Parathyroid adenoma (tissue), 2 donors: Measurements from ENCODE around the gene LUC7L2.
"Not testable (repeated sequence)": the region's sequence is repeated elsewhere in the genome, so short reads cannot be mapped to it uniquely, and the experiment has no call there.

Experiments
- H2AFZ ChIP-seq: fragments of 300-600 bp; sonication (generic); one replicate; pipeline ENCODE4 v1.7.0; 2017; ENCODE audit warnings: antibody characterized with exemption, mild to moderate bottlenecking
- H3K27ac ChIP-seq: fragments of 300-600 bp; sonication (generic); one replicate; pipeline ENCODE4 v1.7.0; 2017
- H3K27me3 ChIP-seq: fragments of 300-600 bp; sonication (generic); one replicate; pipeline ENCODE4 v1.7.0; 2017; ENCODE audit warnings: low read length; ENCODE audit not compliant: control insufficient read depth, insufficient read depth
- H3K36me3 ChIP-seq: fragments of 300-600 bp; sonication (generic); one replicate; pipeline ENCODE4 v1.7.0; 2017; ENCODE audit warnings: low read length; ENCODE audit not compliant: control insufficient read depth, insufficient read depth
- H3K4me1 ChIP-seq: fragments of 300-600 bp; sonication (generic); one replicate; pipeline ENCODE4 v1.7.0; 2017; ENCODE audit warnings: control low read depth
- H3K4me2 ChIP-seq: fragments of 300-600 bp; sonication (generic); one replicate; pipeline ENCODE4 v1.7.0; 2017; ENCODE audit warnings: low read length
- H3K4me3 ChIP-seq: fragments of 300-600 bp; sonication (generic); one replicate; pipeline ENCODE4 v1.7.0; 2017; ENCODE audit warnings: low read depth, low read length
- H3K79me2 ChIP-seq: fragments of 300-600 bp; sonication (generic); one replicate; pipeline ENCODE4 v1.7.0; 2017; ENCODE audit warnings: control low read depth
- H3K9ac ChIP-seq: fragments of 300-600 bp; sonication (generic); one replicate; pipeline ENCODE4 v1.7.0; 2017; ENCODE audit warnings: mild to moderate bottlenecking
- H3K9me3 ChIP-seq: fragments of 300-600 bp; sonication (generic); one replicate; pipeline ENCODE4 v1.7.0; 2017; ENCODE audit warnings: low read length; ENCODE audit not compliant: control insufficient read depth
- TF ChIP-seq, protein P1 (sequence below): fragments of 300-600 bp; sonication (generic); IDR thresholded peaks from one replicate; pipeline ENCODE4 v1.7.0; 2017; ENCODE audit warnings: antibody characterized with exemption, mild to moderate bottlenecking
- donor health status: primary hyperparathyroidism.

LUC7L2 gene

DNA sequence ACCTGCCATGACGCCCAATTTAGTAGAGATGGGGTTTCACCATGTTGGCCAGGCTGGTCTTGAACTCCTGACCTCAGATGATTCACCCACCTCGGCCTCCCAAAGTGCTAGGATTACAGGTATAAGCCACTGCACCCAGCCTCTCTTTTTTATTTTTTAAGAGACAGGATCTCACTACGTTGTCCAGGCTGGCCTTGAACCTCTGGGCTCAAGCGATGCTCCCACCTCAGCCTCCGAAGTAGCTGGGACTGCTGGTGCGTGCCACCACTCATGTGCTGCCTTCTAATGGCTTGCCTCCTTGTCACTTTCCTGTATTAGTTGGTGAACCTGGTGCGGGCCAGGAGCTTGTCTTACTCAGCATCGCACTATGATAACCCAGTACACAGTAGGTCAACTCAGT, 96.8 kb downstream of the LUC7L2 start:
- H3K9me3 ChIP-seq = no peaks in the 10 kb centered on the region
- TF ChIP-seq, protein P1, sequence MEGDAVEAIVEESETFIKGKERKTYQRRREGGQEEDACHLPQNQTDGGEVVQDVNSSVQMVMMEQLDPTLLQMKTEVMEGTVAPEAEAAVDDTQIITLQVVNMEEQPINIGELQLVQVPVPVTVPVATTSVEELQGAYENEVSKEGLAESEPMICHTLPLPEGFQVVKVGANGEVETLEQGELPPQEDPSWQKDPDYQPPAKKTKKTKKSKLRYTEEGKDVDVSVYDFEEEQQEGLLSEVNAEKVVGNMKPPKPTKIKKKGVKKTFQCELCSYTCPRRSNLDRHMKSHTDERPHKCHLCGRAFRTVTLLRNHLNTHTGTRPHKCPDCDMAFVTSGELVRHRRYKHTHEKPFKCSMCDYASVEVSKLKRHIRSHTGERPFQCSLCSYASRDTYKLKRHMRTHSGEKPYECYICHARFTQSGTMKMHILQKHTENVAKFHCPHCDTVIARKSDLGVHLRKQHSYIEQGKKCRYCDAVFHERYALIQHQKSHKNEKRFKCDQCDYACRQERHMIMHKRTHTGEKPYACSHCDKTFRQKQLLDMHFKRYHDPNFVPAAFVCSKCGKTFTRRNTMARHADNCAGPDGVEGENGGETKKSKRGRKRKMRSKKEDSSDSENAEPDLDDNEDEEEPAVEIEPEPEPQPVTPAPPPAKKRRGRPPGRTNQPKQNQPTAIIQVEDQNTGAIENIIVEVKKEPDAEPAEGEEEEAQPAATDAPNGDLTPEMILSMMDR = no peak
- H3K4me3 ChIP-seq = no peak overlapping the region
- H3K4me2 ChIP-seq = no peak overlapping the region
- H2AFZ ChIP-seq = no peak overlapping the region
- H3K4me1 ChIP-seq = no peaks in the 10 kb centered on the region
- no peaks in the 10 kb centered on the region for H3K36me3 ChIP-seq
- no peak overlapping the region for H3K27ac ChIP-seq
- no peaks in the 10 kb centered on the region for H3K79me2 ChIP-seq
- no peak overlapping the region for H3K9ac ChIP-seq
- no peaks in the 10 kb centered on the region for H3K27me3 ChIP-seq

DNA sequence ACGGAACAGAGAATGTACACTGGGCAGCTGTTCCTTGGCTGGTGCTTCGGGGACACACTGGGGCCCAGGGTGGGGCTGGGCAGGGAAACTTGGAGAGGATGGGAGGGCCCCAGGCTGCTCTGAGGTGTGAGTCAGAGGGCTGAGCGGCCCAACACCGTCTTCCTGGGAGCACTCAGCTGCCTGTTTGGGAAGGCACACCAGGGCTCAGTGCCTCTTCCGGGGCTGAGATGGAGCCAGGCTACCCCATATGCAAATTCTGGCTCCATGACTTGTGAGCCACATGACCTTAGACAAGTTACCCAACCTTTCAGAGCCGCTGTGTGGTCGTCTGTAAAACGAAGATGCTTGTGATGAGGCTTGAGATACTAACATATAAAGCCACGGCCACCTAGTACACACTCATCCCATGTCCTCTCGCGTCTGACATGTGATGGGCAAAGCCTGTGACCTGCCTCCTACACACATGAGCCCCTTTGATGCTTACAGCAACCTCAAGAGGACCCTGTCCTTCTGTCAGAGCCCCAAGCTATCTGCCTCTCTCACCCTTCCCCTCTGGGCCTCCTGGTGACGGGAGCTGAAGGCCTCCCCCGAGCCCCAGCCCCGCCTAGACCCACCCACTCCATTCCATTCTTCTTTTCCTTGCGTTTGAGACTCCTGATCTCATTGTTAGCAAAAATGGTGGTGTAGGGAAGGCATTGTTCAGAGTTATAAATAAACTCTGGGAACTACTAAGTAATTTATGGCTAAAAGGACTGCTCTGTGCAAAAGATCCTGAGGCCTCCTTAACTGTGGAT, 97.7 kb downstream of the LUC7L2 start:
- H3K4me2 ChIP-seq = no peak overlapping the region
- no peak overlapping the region for H3K9ac ChIP-seq
- no peak overlapping the region for H2AFZ ChIP-seq
- no peaks in the 10 kb centered on the region for H3K36me3 ChIP-seq
- H3K4me3 ChIP-seq = no peak overlapping the region
- H3K9me3 ChIP-seq = no peaks in the 10 kb centered on the region
- TF ChIP-seq, protein P1 = no peak
- no peak overlapping the region for H3K27ac ChIP-seq
- H3K27me3 ChIP-seq = no peaks in the 10 kb centered on the region
- H3K4me1 ChIP-seq = no peaks in the 10 kb centered on the region
- H3K79me2 ChIP-seq = no peaks in the 10 kb centered on the region

DNA sequence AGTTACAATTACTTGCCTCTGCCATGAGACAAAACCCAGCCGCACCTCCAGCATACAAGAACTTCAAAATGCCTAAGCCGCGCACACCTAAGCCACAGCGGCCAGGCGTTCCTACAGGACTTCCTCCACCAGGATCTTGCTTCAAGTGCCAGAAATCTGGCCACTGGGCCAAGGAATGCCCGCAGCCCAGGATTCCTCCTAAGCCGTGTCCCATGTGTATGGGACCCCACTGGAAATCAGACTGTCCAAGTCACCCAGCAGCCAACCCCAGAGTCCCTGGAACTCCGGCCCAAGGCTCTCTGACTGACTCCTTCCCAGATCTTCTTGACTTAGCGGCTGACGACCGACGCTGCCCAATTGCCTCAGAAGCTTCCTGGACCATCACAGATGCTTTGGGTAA, 103.7 kb downstream of the LUC7L2 start:
- not testable (repeated sequence) for H3K9me3 ChIP-seq, H3K4me1 ChIP-seq, H3K27me3 ChIP-seq, H2AFZ ChIP-seq, H3K4me3 ChIP-seq, H3K4me2 ChIP-seq, H3K79me2 ChIP-seq, H3K36me3 ChIP-seq, H3K27ac ChIP-seq, H3K9ac ChIP-seq

DNA sequence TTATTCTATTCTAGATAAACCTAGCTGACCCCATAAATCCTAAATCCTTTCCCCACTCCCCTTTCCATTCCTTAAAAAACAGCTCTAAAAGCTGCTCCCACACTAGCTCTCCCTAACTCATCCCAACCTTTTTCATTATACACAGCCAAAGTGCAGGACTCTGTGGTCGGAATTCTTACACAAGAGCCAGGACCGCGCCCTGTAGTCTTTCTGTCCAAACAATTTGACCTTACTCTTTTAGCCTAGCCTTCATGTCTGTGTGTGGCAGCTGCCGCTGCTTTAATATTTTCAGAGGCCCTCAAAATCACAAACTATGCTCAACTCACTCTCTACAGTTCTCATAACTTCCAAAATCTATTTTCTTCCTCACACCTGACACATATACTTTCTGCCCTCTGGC, 104.8 kb downstream of the LUC7L2 start:
- not testable (repeated sequence) for H3K9ac ChIP-seq, H3K4me3 ChIP-seq, H3K79me2 ChIP-seq, H3K4me2 ChIP-seq, H3K9me3 ChIP-seq, H3K4me1 ChIP-seq, H3K27ac ChIP-seq, H3K36me3 ChIP-seq, H3K27me3 ChIP-seq, H2AFZ ChIP-seq

DNA sequence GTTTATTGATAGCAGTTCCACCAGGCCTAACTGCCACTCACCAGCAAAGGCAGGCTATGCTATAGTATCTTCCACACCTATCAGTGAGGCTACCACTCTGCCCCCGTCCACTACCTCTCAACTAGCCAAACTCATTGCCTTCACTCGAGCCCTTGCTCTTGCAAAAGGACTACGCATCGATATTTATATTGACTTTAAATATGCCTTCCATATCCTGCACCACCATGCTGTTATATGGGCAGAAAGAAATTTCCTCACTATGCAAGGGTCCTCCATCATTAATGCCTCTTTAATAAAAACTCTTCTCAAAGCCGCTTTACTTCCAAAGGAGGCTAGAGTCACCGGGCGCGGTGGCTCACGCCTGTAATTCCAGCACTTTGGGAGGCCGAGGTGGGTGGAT, 105.4 kb downstream of the LUC7L2 start:
- H3K27ac ChIP-seq, H3K79me2 ChIP-seq, H3K9me3 ChIP-seq, H3K9ac ChIP-seq, H3K36me3 ChIP-seq, H3K4me1 ChIP-seq, H3K4me3 ChIP-seq, H3K27me3 ChIP-seq, H2AFZ ChIP-seq, H3K4me2 ChIP-seq: not testable (repeated sequence)

DNA sequence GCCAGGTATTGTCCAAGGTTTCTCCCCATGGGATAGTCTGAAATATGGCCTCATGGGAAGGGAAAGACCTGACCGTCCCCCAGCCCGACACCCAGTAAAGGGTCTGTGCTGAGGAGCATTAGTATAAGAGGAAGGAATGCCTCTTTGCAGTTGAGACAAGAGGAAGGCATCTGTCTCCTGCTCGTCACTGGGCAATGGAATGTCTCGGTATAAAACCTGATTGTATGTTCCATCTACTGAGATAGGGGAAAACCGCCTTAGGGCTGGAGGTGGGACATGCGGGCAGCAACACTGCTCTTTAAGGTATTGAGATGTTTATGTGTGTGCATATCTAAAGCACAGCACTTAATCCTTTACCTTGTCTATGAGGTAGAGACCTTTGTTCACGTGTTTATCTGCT, 108.0 kb downstream of the LUC7L2 start:
- H3K4me3 ChIP-seq, H3K27ac ChIP-seq, H3K9me3 ChIP-seq, H3K79me2 ChIP-seq, H2AFZ ChIP-seq, H3K4me1 ChIP-seq, H3K4me2 ChIP-seq, H3K27me3 ChIP-seq, H3K9ac ChIP-seq, H3K36me3 ChIP-seq: not testable (repeated sequence)

DNA sequence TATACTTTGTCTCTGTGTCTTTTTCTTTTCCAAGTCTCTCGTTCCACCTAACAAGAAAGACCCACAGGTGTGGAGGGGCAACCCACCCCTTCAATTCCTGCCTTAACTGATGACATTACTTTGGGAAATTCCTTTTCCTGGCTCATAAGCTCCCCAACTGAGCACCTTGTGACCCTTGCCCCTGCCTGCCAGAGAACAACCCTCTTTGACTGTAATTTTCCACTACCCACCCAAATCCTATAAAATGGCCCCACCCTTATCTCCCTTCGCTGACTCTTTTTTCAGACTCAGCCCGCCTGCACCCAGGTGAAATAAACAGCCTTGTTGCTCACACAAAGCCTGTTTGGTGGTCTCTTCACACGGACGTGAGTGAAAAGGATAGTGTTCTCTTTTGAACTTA, 108.6 kb downstream of the LUC7L2 start:
- not testable (repeated sequence) for H3K4me1 ChIP-seq, H3K79me2 ChIP-seq, H3K27me3 ChIP-seq, H3K27ac ChIP-seq, H3K9me3 ChIP-seq, H3K36me3 ChIP-seq, H2AFZ ChIP-seq, H3K4me3 ChIP-seq, H3K4me2 ChIP-seq, H3K9ac ChIP-seq
